ENCODE data around the gene ANKFN1.

ANKFN1 gene

GRCh38 chr17:56514899-56515298 is 361.6 kb downstream of the ANKFN1 start:
- no peak for DNase-seq

- no peak for DNase-seq
These were observed 368.3 kb downstream of the ANKFN1 start for GRCh38 chr17:56521414-56522141.

- no peak for DNase-seq
These were observed 369.8 kb downstream of the ANKFN1 start for GRCh38 chr17:56523042-56523441.

GRCh38 chr17:56528696-56529095 is 375.4 kb downstream of the ANKFN1 start:
- DNase-seq = no peak

GRCh38 chr17:56532926-56533325 is 379.7 kb downstream of the ANKFN1 start:
- no peak for DNase-seq

- no peak for DNase-seq
These were observed 383.5 kb downstream of the ANKFN1 start for GRCh38 chr17:56536766-56537165.

- no peak for DNase-seq
These were observed 387.6 kb downstream of the ANKFN1 start for GRCh38 chr17:56540836-56541235.

- DNase-seq = no peak
These were observed 390.0 kb downstream of the ANKFN1 start for GRCh38 chr17:56543280-56543679.

GRCh38 chr17:56545106-56545505 is 391.8 kb downstream of the ANKFN1 start:
- DNase-seq = no peak

- DNase-seq = no peak
These were observed 392.7 kb downstream of the ANKFN1 start for GRCh38 chr17:56545930-56546329.

GRCh38 chr17:56548661-56549060 is 395.4 kb downstream of the ANKFN1 start:
- no peak for DNase-seq

- DNase-seq = no peak
These were observed 396.2 kb downstream of the ANKFN1 start for GRCh38 chr17:56549501-56549900.

- DNase-seq = no peak
These were observed 404.4 kb downstream of the ANKFN1 start for GRCh38 chr17:56557682-56558081.

GRCh38 chr17:56558088-56558487 is 404.8 kb downstream of the ANKFN1 start:
- no peak for DNase-seq
